Measurements from ENCODE around the gene TROAP. TPM values are rescaled to one million over a fixed set of nuclear protein-coding genes. Genes with fewer than 3 reads are reported as not detected.
A peak's percentile ranks its signal among the peaks of the same experiment; 100 is the strongest.

The TROAP gene
- total and polyA plus RNA-seq, 9 of the 15 experiments (the other 6 are each of a cell fraction or from before 2014, with no cell fraction given) = 46.4 to 171 (median 59.8) TPM

GRCh38 chr12:49274396-49275069, 48.5 kb upstream of the TROAP start (continued):
- TF ChIP-seq, protein P1, sequence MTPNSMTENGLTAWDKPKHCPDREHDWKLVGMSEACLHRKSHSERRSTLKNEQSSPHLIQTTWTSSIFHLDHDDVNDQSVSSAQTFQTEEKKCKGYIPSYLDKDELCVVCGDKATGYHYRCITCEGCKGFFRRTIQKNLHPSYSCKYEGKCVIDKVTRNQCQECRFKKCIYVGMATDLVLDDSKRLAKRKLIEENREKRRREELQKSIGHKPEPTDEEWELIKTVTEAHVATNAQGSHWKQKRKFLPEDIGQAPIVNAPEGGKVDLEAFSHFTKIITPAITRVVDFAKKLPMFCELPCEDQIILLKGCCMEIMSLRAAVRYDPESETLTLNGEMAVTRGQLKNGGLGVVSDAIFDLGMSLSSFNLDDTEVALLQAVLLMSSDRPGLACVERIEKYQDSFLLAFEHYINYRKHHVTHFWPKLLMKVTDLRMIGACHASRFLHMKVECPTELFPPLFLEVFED (CRISPR knock-in tag; conservative IDR thresholded peaks at IDR 0.05) = 0 out of 2 replicates have a peak, but pooled peaks have one; percentile 49
- no peak for TF ChIP-seq WHSC1 (IDR thresholded peaks at IDR 0.05; ENCODE audit: low read length)
- peak; percentile 14 for TF ChIP-seq SMAD1 (IDR thresholded peaks at IDR 0.05; ENCODE audit: low read depth, low read length, partially characterized antibody)
- TF ChIP-seq SFPQ (IDR thresholded peaks at IDR 0.05; ENCODE audit: low read depth, low read length) = no peak
- TF ChIP-seq MTA2 (IDR thresholded peaks at IDR 0.05; ENCODE audit: low read depth) = no peak
- TF ChIP-seq SRSF3 (IDR thresholded peaks at IDR 0.05; ENCODE audit: insufficient read depth, low read length) = no peak
- TF ChIP-seq ILF3 (IDR thresholded peaks at IDR 0.05; ENCODE audit: borderline replicate concordance) = peak; percentile 69
- TF ChIP-seq ZNF165 (CRISPR knock-in tag; IDR thresholded peaks at IDR 0.05; ENCODE audit: borderline replicate concordance) = no peak
- TF ChIP-seq MEIS2 (IDR thresholded peaks at IDR 0.05; ENCODE audit: partially characterized antibody) = no peak
- peak; percentile 93 for TF ChIP-seq POLR2AphosphoS2 (IDR thresholded peaks at IDR 0.05; ENCODE audit: low read length)
- TF ChIP-seq, protein P2, sequence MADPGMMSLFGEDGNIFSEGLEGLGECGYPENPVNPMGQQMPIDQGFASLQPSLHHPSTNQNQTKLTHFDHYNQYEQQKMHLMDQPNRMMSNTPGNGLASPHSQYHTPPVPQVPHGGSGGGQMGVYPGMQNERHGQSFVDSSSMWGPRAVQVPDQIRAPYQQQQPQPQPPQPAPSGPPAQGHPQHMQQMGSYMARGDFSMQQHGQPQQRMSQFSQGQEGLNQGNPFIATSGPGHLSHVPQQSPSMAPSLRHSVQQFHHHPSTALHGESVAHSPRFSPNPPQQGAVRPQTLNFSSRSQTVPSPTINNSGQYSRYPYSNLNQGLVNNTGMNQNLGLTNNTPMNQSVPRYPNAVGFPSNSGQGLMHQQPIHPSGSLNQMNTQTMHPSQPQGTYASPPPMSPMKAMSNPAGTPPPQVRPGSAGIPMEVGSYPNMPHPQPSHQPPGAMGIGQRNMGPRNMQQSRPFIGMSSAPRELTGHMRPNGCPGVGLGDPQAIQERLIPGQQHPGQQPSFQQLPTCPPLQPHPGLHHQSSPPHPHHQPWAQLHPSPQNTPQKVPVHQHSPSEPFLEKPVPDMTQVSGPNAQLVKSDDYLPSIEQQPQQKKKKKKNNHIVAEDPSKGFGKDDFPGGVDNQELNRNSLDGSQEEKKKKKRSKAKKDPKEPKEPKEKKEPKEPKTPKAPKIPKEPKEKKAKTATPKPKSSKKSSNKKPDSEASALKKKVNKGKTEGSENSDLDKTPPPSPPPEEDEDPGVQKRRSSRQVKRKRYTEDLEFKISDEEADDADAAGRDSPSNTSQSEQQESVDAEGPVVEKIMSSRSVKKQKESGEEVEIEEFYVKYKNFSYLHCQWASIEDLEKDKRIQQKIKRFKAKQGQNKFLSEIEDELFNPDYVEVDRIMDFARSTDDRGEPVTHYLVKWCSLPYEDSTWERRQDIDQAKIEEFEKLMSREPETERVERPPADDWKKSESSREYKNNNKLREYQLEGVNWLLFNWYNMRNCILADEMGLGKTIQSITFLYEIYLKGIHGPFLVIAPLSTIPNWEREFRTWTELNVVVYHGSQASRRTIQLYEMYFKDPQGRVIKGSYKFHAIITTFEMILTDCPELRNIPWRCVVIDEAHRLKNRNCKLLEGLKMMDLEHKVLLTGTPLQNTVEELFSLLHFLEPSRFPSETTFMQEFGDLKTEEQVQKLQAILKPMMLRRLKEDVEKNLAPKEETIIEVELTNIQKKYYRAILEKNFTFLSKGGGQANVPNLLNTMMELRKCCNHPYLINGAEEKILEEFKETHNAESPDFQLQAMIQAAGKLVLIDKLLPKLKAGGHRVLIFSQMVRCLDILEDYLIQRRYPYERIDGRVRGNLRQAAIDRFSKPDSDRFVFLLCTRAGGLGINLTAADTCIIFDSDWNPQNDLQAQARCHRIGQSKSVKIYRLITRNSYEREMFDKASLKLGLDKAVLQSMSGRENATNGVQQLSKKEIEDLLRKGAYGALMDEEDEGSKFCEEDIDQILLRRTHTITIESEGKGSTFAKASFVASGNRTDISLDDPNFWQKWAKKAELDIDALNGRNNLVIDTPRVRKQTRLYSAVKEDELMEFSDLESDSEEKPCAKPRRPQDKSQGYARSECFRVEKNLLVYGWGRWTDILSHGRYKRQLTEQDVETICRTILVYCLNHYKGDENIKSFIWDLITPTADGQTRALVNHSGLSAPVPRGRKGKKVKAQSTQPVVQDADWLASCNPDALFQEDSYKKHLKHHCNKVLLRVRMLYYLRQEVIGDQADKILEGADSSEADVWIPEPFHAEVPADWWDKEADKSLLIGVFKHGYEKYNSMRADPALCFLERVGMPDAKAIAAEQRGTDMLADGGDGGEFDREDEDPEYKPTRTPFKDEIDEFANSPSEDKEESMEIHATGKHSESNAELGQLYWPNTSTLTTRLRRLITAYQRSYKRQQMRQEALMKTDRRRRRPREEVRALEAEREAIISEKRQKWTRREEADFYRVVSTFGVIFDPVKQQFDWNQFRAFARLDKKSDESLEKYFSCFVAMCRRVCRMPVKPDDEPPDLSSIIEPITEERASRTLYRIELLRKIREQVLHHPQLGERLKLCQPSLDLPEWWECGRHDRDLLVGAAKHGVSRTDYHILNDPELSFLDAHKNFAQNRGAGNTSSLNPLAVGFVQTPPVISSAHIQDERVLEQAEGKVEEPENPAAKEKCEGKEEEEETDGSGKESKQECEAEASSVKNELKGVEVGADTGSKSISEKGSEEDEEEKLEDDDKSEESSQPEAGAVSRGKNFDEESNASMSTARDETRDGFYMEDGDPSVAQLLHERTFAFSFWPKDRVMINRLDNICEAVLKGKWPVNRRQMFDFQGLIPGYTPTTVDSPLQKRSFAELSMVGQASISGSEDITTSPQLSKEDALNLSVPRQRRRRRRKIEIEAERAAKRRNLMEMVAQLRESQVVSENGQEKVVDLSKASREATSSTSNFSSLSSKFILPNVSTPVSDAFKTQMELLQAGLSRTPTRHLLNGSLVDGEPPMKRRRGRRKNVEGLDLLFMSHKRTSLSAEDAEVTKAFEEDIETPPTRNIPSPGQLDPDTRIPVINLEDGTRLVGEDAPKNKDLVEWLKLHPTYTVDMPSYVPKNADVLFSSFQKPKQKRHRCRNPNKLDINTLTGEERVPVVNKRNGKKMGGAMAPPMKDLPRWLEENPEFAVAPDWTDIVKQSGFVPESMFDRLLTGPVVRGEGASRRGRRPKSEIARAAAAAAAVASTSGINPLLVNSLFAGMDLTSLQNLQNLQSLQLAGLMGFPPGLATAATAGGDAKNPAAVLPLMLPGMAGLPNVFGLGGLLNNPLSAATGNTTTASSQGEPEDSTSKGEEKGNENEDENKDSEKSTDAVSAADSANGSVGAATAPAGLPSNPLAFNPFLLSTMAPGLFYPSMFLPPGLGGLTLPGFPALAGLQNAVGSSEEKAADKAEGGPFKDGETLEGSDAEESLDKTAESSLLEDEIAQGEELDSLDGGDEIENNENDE (IDR thresholded peaks at IDR 0.05; ENCODE audit: low read depth, low read length) = peak; percentile 57
- TF ChIP-seq SUPT5H (IDR thresholded peaks at IDR 0.05) = peak; percentile 9; the same call in 1 of the 2 replicates
- no peak for TF ChIP-seq HDAC3 (IDR thresholded peaks at IDR 0.05; ENCODE audit: borderline replicate concordance, partially characterized antibody)

Data from K562 (cell line).